Measurements from ENCODE around the gene ZNF124.

DNA sequence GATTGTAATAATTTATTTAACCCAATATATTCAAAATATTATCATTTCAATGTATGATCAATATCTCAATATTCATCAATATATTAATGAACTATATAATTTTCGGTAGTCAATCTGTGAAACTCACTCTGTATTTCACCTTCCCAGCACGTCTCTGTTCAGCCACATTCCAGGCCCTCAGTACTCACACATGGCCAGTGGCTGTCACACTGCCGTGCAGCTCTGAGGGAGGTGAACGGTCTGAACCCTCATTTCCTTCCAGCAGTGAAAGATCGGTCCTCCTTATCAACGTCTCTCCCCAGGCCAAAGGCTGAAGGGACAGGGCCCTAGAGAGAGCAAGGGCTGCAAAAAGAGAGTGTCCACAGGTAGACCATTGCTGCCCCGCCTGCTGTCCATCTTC, 39.5 kb upstream of the ZNF124 start:
- TF ChIP-seq, protein P1, sequence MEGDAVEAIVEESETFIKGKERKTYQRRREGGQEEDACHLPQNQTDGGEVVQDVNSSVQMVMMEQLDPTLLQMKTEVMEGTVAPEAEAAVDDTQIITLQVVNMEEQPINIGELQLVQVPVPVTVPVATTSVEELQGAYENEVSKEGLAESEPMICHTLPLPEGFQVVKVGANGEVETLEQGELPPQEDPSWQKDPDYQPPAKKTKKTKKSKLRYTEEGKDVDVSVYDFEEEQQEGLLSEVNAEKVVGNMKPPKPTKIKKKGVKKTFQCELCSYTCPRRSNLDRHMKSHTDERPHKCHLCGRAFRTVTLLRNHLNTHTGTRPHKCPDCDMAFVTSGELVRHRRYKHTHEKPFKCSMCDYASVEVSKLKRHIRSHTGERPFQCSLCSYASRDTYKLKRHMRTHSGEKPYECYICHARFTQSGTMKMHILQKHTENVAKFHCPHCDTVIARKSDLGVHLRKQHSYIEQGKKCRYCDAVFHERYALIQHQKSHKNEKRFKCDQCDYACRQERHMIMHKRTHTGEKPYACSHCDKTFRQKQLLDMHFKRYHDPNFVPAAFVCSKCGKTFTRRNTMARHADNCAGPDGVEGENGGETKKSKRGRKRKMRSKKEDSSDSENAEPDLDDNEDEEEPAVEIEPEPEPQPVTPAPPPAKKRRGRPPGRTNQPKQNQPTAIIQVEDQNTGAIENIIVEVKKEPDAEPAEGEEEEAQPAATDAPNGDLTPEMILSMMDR (conservative IDR thresholded peaks at IDR 0.05; ENCODE audit: low read depth in 2 of 2): no peak
- no peak for TF ChIP-seq JUNB (IDR thresholded peaks at IDR 0.05; ENCODE audit: unreplicated experiment)
- TF ChIP-seq, protein P2, sequence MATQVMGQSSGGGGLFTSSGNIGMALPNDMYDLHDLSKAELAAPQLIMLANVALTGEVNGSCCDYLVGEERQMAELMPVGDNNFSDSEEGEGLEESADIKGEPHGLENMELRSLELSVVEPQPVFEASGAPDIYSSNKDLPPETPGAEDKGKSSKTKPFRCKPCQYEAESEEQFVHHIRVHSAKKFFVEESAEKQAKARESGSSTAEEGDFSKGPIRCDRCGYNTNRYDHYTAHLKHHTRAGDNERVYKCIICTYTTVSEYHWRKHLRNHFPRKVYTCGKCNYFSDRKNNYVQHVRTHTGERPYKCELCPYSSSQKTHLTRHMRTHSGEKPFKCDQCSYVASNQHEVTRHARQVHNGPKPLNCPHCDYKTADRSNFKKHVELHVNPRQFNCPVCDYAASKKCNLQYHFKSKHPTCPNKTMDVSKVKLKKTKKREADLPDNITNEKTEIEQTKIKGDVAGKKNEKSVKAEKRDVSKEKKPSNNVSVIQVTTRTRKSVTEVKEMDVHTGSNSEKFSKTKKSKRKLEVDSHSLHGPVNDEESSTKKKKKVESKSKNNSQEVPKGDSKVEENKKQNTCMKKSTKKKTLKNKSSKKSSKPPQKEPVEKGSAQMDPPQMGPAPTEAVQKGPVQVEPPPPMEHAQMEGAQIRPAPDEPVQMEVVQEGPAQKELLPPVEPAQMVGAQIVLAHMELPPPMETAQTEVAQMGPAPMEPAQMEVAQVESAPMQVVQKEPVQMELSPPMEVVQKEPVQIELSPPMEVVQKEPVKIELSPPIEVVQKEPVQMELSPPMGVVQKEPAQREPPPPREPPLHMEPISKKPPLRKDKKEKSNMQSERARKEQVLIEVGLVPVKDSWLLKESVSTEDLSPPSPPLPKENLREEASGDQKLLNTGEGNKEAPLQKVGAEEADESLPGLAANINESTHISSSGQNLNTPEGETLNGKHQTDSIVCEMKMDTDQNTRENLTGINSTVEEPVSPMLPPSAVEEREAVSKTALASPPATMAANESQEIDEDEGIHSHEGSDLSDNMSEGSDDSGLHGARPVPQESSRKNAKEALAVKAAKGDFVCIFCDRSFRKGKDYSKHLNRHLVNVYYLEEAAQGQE (IDR thresholded peaks at IDR 0.05; ENCODE audit: unreplicated experiment): no peak
- TF ChIP-seq EZH2 (IDR thresholded peaks at IDR 0.05; ENCODE audit: low read depth, unreplicated experiment): no peak
- TF ChIP-seq POLR2AphosphoS5 (IDR thresholded peaks at IDR 0.05; ENCODE audit: low read depth): no peak
- no peak for TF ChIP-seq EZH2phosphoT487 (IDR thresholded peaks at IDR 0.05; ENCODE audit: unreplicated experiment)

Measured in GM23338 (cell line).